T-cell (primary cell): Measurements from ENCODE around the gene PDGFRA. TPM values are rescaled to one million over a fixed set of nuclear protein-coding genes. Genes with fewer than 3 reads are reported as not detected.

Source experiments
- ATAC-seq, 4 experiments: fragments of 200-7000 bp in 3 of 4; fragments of 150-1000 bp in 1 of 4; cut with Tn5 transposase; replicated peaks in 1 of 4; 1 replicate in 3 of 4; 2 replicates in 1 of 4; pipeline ENCODE4 v1.10.0; 2021; ENCODE audit warnings: moderate library complexity in 3 of 4, mild to moderate bottlenecking in 2 of 4, moderate number of reproducible peaks in 1 of 4
- CTCF ChIA-PET, 2 donors: fragments of 300-600 bp; sonication (Branson Sonifier 250); formaldehyde crosslinking; loops; one replicate each; lab custom pipeline; 2022; ENCODE audit warnings: antibody characterized with exemption in 2 of 2; lab: Charles Lee
- POLR2A ChIA-PET, 2 donors: fragments of 300-600 bp; sonication (Branson Sonifier 250); formaldehyde crosslinking; loops; one replicate each; lab custom pipeline; 2022; ENCODE audit warnings: antibody characterized with exemption in 2 of 2; lab: Charles Lee
- DNase-seq, 35 experiments: peaks; one replicate each; pipeline versions ENCODE4 v3.0.0 to v3.0.0-alpha.2; 2013 to 2023
- H3K27ac ChIP-seq: one replicate; pipeline ENCODE4 v1.5.1; 2013; ENCODE audit warnings: low read length
- H3K27me3 ChIP-seq, 2 experiments: replicated peaks in 1 of 2; 1 replicate in 1 of 2; 2 replicates in 1 of 2; pipeline versions ENCODE4 v1.6.1 to v1.7.0; 2013; ENCODE audit warnings: low read length in 1 of 2, mixed read lengths in 1 of 2; ENCODE audit not compliant: control insufficient read depth in 2 of 2, insufficient read depth in 2 of 2; ENCODE audit errors: extremely low read depth in 1 of 2
- H3K36me3 ChIP-seq, 2 donors: 1 replicate in 1 of 2; 2 replicates in 1 of 2; pipeline versions ENCODE4 v1.6.1 to v1.7.0; 2013; ENCODE audit warnings: low read length in 1 of 2; ENCODE audit not compliant: control insufficient read depth in 2 of 2, insufficient read depth in 1 of 2; ENCODE audit errors: extremely low read depth in 1 of 2
- H3K4me1 ChIP-seq, 2 experiments: 1 replicate in 1 of 2; 2 replicates in 1 of 2; pipeline versions ENCODE4 v1.6.1 to v1.7.0; 2013; ENCODE audit warnings: low read length in 2 of 2, mixed read lengths in 1 of 2; ENCODE audit not compliant: insufficient read depth in 2 of 2, control insufficient read depth in 1 of 2; ENCODE audit errors: extremely low read depth in 1 of 2
- H3K4me3 ChIP-seq, 2 donors: 1 replicate in 1 of 2; 2 replicates in 1 of 2; pipeline versions ENCODE4 v1.5.1 to v1.7.0; 2013; ENCODE audit warnings: mild to moderate bottlenecking in 2 of 2, low read length in 1 of 2, moderate library complexity in 1 of 2; ENCODE audit not compliant: control insufficient read depth in 1 of 2; ENCODE audit errors: extremely low read depth in 1 of 2
- H3K9me3 ChIP-seq: 2 replicates; pipeline ENCODE4 v1.7.0; 2013
- H3K27ac Mint-ChIP-seq, 2 donors: one replicate each; pipeline ENCODE4 v1.8.0; 2020 to 2021; ENCODE audit warnings: mild to moderate bottlenecking in 2 of 2, mixed read lengths in 2 of 2
- H3K27me3 Mint-ChIP-seq, 2 donors: one replicate each; pipeline ENCODE4 v1.8.0; 2021 to 2022; ENCODE audit warnings: mixed read lengths in 2 of 2
- H3K36me3 Mint-ChIP-seq: one replicate; pipeline ENCODE4 v1.8.0; 2021; ENCODE audit warnings: mixed read lengths
- H3K4me1 Mint-ChIP-seq, 3 donors: one replicate each; pipeline ENCODE4 v1.8.0; 2020 to 2022; ENCODE audit warnings: mixed read lengths in 3 of 3, mild to moderate bottlenecking in 1 of 3
- H3K4me3 Mint-ChIP-seq, 3 donors: one replicate each; pipeline ENCODE4 v1.8.0; 2020 to 2022; ENCODE audit warnings: mild to moderate bottlenecking in 3 of 3, mixed read lengths in 3 of 3, moderate library complexity in 3 of 3
- H3K9me3 Mint-ChIP-seq, 3 donors: one replicate each; pipeline ENCODE4 v1.8.0; 2020 to 2022; ENCODE audit warnings: mixed read lengths in 3 of 3
- WGBS: methylation state at CpG from one replicate; pipeline ENCODE4 v1.1.5; 2013; ENCODE audit warnings: missing lambda C conversion rate; ENCODE audit not compliant: insufficient coverage; 5-methylcytosine and 5-hydroxymethylcytosine counted together
- total RNA-seq, 35 experiments: library from RNA in 6 of 35; stranded (reverse) in 6 of 35; fragments of 120-200 nt in 1 of 35; gene quantifications; one replicate each; pipeline versions ENCODE4 v1.2.1 to v1.2.4 and lab custom pipeline; 2013 to 2026

Gene PDGFRA
- total RNA-seq, 5 donors from 2014 or later (not counting 1 experiment from before 2014, with no cell fraction given) = 0.29 to 0.39 (median 0.32) TPM; not detected in 2

- H3K36me3 Mint-ChIP-seq = no peaks in the 10 kb centered on the region
- Histone ChIP-seq H3K4me1 (no peaks in the 10 kb centered on the region), H3K27ac (no peak overlapping the region), H3K36me3 (no peaks in the 10 kb centered on the region), H3K9me3 (no peaks in the 10 kb centered on the region), H3K4me3 (no peak overlapping the region), H3K27me3 (peaks cover 0 to 10% of the 10 kb centered on the region in 2 experiments)
- no peak overlapping the region for H3K27ac Mint-ChIP-seq
- H3K4me3 Mint-ChIP-seq = no peak overlapping the region
- WGBS = no CpG with 5 or more reads among the region's 3 CpGs
- ChIA-PET CTCF (no interaction called here), POLR2A (no interaction called here)
- DNase-seq = no peak
- H3K9me3 Mint-ChIP-seq = no peaks in the 10 kb centered on the region
- no peak for ATAC-seq
- peaks cover 11 to 17% of the 10 kb centered on the region in 2 donors for H3K27me3 Mint-ChIP-seq
- H3K4me1 Mint-ChIP-seq = no peaks in the 10 kb centered on the region
Observed at GRCh38 chr4:54290980-54291379, 61.9 kb downstream of the PDGFRA start.

- ChIA-PET CTCF (no interaction called here), POLR2A (no interaction called here)
- Histone ChIP-seq H3K27ac (no peak overlapping the region), H3K4me3 (no peak overlapping the region), H3K36me3 (no peaks in the 10 kb centered on the region), H3K27me3 (peaks cover 0 to 10% of the 10 kb centered on the region in 2 experiments), H3K9me3 (no peaks in the 10 kb centered on the region), H3K4me1 (no peaks in the 10 kb centered on the region)
- H3K36me3 Mint-ChIP-seq = no peaks in the 10 kb centered on the region
- ATAC-seq (no peak), DNase-seq (no peak)
- H3K4me1 Mint-ChIP-seq = no peaks in the 10 kb centered on the region
- H3K27ac Mint-ChIP-seq = no peak overlapping the region
- peaks cover 5 to 7% of the 10 kb centered on the region in 2 donors for H3K27me3 Mint-ChIP-seq
- 89% methylated on average over 3 of the region's 7 CpGs for WGBS
- H3K4me3 Mint-ChIP-seq = no peak overlapping the region
- H3K9me3 Mint-ChIP-seq = peaks cover 0 to 5% (median 0%) of the 10 kb centered on the region in 3 donors
Observed at GRCh38 chr4:54296548-54297203, 67.6 kb downstream of the PDGFRA start.

GRCh38 chr4:54308110-54308509 is 79.0 kb downstream of the PDGFRA start:
- Mint-ChIP-seq H3K27me3 (peaks cover 4 to 15% of the 10 kb centered on the region in 2 donors), H3K4me1 (no peaks in the 10 kb centered on the region), H3K36me3 (no peaks in the 10 kb centered on the region), H3K4me3 (no peak overlapping the region), H3K9me3 (peaks cover 7 to 20% (median 18%) of the 10 kb centered on the region in 3 donors), H3K27ac (no peak overlapping the region)
- ChIA-PET CTCF (interaction anchor here in 1 of 2 donors (0.6 kb wide), 1 partner anchor 849 kb away, joined by 5 read pairs; no protein-coding TSS in a partner anchor), POLR2A (no interaction called here)
- H3K9me3 ChIP-seq = no peaks in the 10 kb centered on the region
- H3K4me3 ChIP-seq = no peak overlapping the region
- DNase-seq (no peak), ATAC-seq (no peak)
- H3K27me3 ChIP-seq = peaks cover 0 to 3% of the 10 kb centered on the region in 2 experiments
- H3K27ac ChIP-seq = no peak overlapping the region
- H3K36me3 ChIP-seq = no peaks in the 10 kb centered on the region
- WGBS = no CpG with 5 or more reads among the region's 2 CpGs
- no peaks in the 10 kb centered on the region for H3K4me1 ChIP-seq

GRCh38 chr4:54315561-54316538 is 86.8 kb downstream of the PDGFRA start:
- no peak for DNase-seq
- Mint-ChIP-seq H3K4me3 (no peak overlapping the region), H3K4me1 (peaks cover 0 to 2% (median 0%) of the 10 kb centered on the region in 3 donors), H3K9me3 (no peaks in the 10 kb centered on the region), H3K36me3 (no peaks in the 10 kb centered on the region), H3K27me3 (peaks cover 7 to 17% of the 10 kb centered on the region in 2 donors), H3K27ac (no peak overlapping the region)
- H3K9me3 ChIP-seq = no peaks in the 10 kb centered on the region
- H3K36me3 ChIP-seq = no peaks in the 10 kb centered on the region
- no peak overlapping the region for H3K27ac ChIP-seq
- no peak for ATAC-seq
- H3K4me3 ChIP-seq = no peak overlapping the region
- ChIA-PET CTCF (no interaction called here), POLR2A (no interaction called here)
- no CpG with 5 or more reads among the region's 4 CpGs for WGBS
- H3K27me3 ChIP-seq = peaks cover 0 to 6% of the 10 kb centered on the region in 2 experiments
- no peaks in the 10 kb centered on the region for H3K4me1 ChIP-seq

GRCh38 chr4:54317690-54318089 is 88.6 kb downstream of the PDGFRA start:
- ATAC-seq = no peak
- Histone ChIP-seq H3K4me3 (no peak overlapping the region), H3K9me3 (no peaks in the 10 kb centered on the region), H3K27ac (no peak overlapping the region), H3K36me3 (no peaks in the 10 kb centered on the region), H3K27me3 (peaks cover 0 to 5% of the 10 kb centered on the region in 2 experiments), H3K4me1 (no peaks in the 10 kb centered on the region)
- peaks cover 5 to 10% of the 10 kb centered on the region in 2 donors for H3K27me3 Mint-ChIP-seq
- WGBS = 100% methylated on average over 1 of the region's 2 CpGs
- H3K4me1 Mint-ChIP-seq = peaks cover 0 to 2% (median 0%) of the 10 kb centered on the region in 3 donors
- ChIA-PET CTCF (interaction anchor here (0.6 to 0.8 kb wide), 3 partner anchors 16 to 456 kb away, joined by 3 to 5 read pairs (median 3); no protein-coding TSS in a partner anchor), POLR2A (no interaction called here)
- no peaks in the 10 kb centered on the region for H3K36me3 Mint-ChIP-seq
- H3K9me3 Mint-ChIP-seq = no peaks in the 10 kb centered on the region
- H3K4me3 Mint-ChIP-seq = no peak overlapping the region
- no peak for DNase-seq
- no peak overlapping the region for H3K27ac Mint-ChIP-seq

- ATAC-seq = no peak
- 43% methylated on average over 2 of the region's 5 CpGs for WGBS
- Mint-ChIP-seq H3K4me3 (no peak overlapping the region), H3K36me3 (no peaks in the 10 kb centered on the region), H3K4me1 (peaks cover 0 to 2% (median 0%) of the 10 kb centered on the region in 3 donors), H3K9me3 (no peaks in the 10 kb centered on the region), H3K27ac (no peak overlapping the region), H3K27me3 (peaks cover 2 to 5% of the 10 kb centered on the region in 2 donors)
- POLR2A ChIA-PET = no interaction called here
- CTCF ChIA-PET = interaction anchor here in 1 of 2 donors (0.6 to 1.2 kb wide), 2 partner anchors 9 to 29 kb away, joined by 3 read pairs; no protein-coding TSS in a partner anchor
- peak in 4 of 35 experiments; percentile 1 to 36 (median 3) for DNase-seq
- Histone ChIP-seq H3K27ac (no peak overlapping the region), H3K27me3 (no peaks in the 10 kb centered on the region), H3K4me3 (no peak overlapping the region), H3K36me3 (no peaks in the 10 kb centered on the region), H3K4me1 (no peaks in the 10 kb centered on the region), H3K9me3 (no peaks in the 10 kb centered on the region)
Observed at GRCh38 chr4:54318904-54319303, 89.8 kb downstream of the PDGFRA start.
